Right atrium auricular region (tissue), 2 donors: ENCODE data around the gene MLH1. TPM values are rescaled to one million over a fixed set of nuclear protein-coding genes. Genes with fewer than 3 reads are reported as not detected.

Source experiments
- DNase-seq: peaks from one replicate; pipeline ENCODE4 v3.0.0-alpha.2; 2019; ENCODE audit warnings: low spot score
- H3K27ac ChIP-seq, 2 donors: fragments of 200-600 bp; sonication (generic); 1 replicate in 1 of 2; 2 replicates in 1 of 2; pipeline ENCODE4 v1.5.1; 2016 to 2019
- H3K27me3 ChIP-seq, 2 donors: fragments of 200-600 bp; sonication (generic); one replicate each; pipeline versions ENCODE4 v1.5.1 to v1.6.0; 2017 to 2019
- H3K36me3 ChIP-seq: fragments of 200-600 bp; sonication (generic); one replicate; pipeline ENCODE4 v1.5.1; 2016
- H3K4me1 ChIP-seq, 2 donors: fragments of 200-600 bp; sonication (generic); one replicate each; pipeline versions ENCODE4 v1.5.1 to v1.6.0; 2017 to 2019
- H3K4me3 ChIP-seq, 2 donors: fragments of 200-600 bp; sonication (generic); 1 replicate in 1 of 2; 2 replicates in 1 of 2; pipeline ENCODE4 v1.5.1; 2017 to 2019; ENCODE audit warnings: mild to moderate bottlenecking in 1 of 2, moderate library complexity in 1 of 2
- H3K9me3 ChIP-seq, 2 donors: fragments of 200-600 bp; sonication (generic); one replicate each; pipeline ENCODE4 v1.5.1; 2019
- total RNA-seq, 2 donors: library from RNA; depleted of rRNA; stranded (reverse); fragments of >200 nt; gene quantifications; one replicate each; pipeline ENCODE4 v1.1.0, GENCODE V29; 2016
- TF ChIP-seq, protein P1 (sequence below), 2 donors: fragments of 200-600 bp; sonication (generic); IDR thresholded peaks; one replicate each; pipeline ENCODE4 v1.5.1; 2019; ENCODE audit warnings: antibody characterized with exemption in 2 of 2

The MLH1 gene
- total RNA-seq, 2 donors from 2014 or later, result 36.0 to 37.8 TPM

DNA sequence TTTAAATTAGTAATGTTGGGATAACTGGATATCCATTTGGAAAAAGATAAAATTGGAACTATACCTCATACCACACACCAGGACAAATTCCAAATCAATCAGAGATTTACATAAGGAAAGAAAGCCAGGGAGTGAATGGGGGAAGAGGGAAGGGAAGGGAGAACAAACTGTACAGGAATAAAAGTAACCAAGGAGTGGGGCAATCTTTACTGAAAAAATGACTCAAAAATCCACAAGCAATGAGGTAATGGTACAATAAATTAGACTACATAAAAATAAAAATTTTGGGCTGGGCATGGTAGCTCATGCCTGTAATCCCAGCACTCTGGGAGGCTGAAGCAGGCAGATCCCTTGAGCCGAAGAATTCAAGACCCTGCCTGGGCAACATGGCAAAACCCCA lies 82.6 kb downstream of the MLH1 start:
- no peak overlapping the region for H3K27ac ChIP-seq
- TF ChIP-seq, protein P1, sequence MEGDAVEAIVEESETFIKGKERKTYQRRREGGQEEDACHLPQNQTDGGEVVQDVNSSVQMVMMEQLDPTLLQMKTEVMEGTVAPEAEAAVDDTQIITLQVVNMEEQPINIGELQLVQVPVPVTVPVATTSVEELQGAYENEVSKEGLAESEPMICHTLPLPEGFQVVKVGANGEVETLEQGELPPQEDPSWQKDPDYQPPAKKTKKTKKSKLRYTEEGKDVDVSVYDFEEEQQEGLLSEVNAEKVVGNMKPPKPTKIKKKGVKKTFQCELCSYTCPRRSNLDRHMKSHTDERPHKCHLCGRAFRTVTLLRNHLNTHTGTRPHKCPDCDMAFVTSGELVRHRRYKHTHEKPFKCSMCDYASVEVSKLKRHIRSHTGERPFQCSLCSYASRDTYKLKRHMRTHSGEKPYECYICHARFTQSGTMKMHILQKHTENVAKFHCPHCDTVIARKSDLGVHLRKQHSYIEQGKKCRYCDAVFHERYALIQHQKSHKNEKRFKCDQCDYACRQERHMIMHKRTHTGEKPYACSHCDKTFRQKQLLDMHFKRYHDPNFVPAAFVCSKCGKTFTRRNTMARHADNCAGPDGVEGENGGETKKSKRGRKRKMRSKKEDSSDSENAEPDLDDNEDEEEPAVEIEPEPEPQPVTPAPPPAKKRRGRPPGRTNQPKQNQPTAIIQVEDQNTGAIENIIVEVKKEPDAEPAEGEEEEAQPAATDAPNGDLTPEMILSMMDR (IDR thresholded peaks at IDR 0.05), result no peak
- H3K4me1 ChIP-seq, result peaks cover 0 to 11% of the 10 kb centered on the region in 2 donors
- DNase-seq, result no peak
- no peaks in the 10 kb centered on the region for H3K27me3 ChIP-seq
- H3K4me3 ChIP-seq, result no peak overlapping the region
- H3K9me3 ChIP-seq, result no peaks in the 10 kb centered on the region
- H3K36me3 ChIP-seq, result peaks cover 40% of the 10 kb centered on the region

DNA sequence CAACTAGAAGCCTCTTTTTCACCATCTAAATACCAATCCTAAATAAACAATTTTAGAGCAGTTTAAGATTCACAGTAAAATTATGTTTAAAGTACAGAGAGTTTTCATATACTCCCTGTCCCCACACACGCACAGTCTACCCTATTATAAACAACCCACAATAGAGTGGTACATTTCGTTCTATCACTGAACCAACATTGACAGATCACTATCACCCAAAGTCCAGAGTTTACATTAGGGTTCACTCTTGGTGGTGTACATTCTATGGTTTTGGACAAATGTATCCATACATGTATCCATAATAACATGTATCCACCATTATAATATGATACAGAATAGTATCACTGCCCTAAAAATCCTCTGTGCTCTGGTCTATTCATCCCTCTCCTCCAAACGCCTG lies 89.0 kb downstream of the MLH1 start:
- Histone ChIP-seq H3K27me3 (no peaks in the 10 kb centered on the region), H3K4me3 (no peak overlapping the region), H3K36me3 (peaks cover 22% of the 10 kb centered on the region), H3K9me3 (no peaks in the 10 kb centered on the region), H3K4me1 (no peaks in the 10 kb centered on the region), H3K27ac (no peak overlapping the region)
- DNase-seq, result no peak
- TF ChIP-seq, protein P1 (IDR thresholded peaks at IDR 0.05), result no peak

GRCh38 chr3:37086918-37087317 lies 93.6 kb downstream of the MLH1 start:
- H3K36me3 ChIP-seq, result peaks cover 41% of the 10 kb centered on the region
- TF ChIP-seq, protein P1 (IDR thresholded peaks at IDR 0.05), result no peak
- H3K4me3 ChIP-seq, result no peak overlapping the region
- H3K27me3 ChIP-seq, result no peaks in the 10 kb centered on the region
- no peaks in the 10 kb centered on the region for H3K4me1 ChIP-seq
- DNase-seq, result no peak
- H3K9me3 ChIP-seq, result no peaks in the 10 kb centered on the region
- no peak overlapping the region for H3K27ac ChIP-seq

DNA sequence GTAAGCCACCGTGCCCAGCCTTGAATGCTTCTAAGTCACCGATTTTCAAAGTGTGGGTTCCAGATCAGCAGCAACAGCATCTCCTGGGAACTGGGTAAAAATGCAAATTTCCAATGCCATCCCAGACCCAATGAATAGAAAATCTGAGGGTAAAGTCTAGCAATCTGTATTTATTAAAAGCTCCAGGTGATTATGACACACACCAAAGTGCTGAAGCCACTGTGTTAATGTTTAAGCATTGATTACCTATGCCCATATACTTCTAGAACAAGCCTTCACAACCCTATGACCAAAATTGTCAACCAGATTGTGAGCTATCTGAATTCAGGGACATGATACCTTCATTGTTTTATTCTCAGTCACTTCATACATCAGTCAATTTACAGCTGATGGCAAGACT lies 94.6 kb downstream of the MLH1 start:
- Histone ChIP-seq H3K27me3 (no peaks in the 10 kb centered on the region), H3K27ac (no peak overlapping the region), H3K4me3 (no peak overlapping the region), H3K4me1 (no peaks in the 10 kb centered on the region), H3K9me3 (no peaks in the 10 kb centered on the region), H3K36me3 (peaks cover 33% of the 10 kb centered on the region)
- TF ChIP-seq, protein P1 (IDR thresholded peaks at IDR 0.05), result no peak
- DNase-seq, result no peak

- no peaks in the 10 kb centered on the region for H3K27me3 ChIP-seq
- TF ChIP-seq, protein P1 (IDR thresholded peaks at IDR 0.05), result no peak
- DNase-seq, result no peak
- no peak overlapping the region for H3K27ac ChIP-seq
- H3K36me3 ChIP-seq, result peaks cover 34% of the 10 kb centered on the region
- no peak overlapping the region for H3K4me3 ChIP-seq
- H3K4me1 ChIP-seq, result peaks cover 0 to 16% of the 10 kb centered on the region in 2 donors
- no peaks in the 10 kb centered on the region for H3K9me3 ChIP-seq
Measured at GRCh38 chr3:37092484-37092883, 99.2 kb downstream of the MLH1 start.

DNA sequence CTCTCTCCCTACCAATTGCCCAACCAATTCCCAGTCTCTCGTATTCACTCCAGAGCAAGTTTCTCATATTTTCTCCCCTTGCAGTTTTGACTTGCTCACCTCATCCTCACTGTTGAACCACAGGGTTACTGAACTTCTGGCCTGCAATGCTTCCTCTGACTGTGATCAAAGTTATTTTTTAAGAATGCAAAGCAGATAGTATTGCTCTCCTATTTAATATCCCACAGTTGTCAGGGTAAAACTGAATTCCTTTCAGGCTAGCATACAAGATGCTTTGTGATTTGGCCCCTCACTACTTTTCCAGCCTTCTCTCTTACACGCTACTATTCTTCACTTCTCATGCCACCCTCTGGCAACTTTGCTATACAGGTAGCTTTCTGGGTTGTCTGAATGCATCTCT lies 100.2 kb downstream of the MLH1 start:
- peaks cover 34% of the 10 kb centered on the region for H3K36me3 ChIP-seq
- no peak overlapping the region for H3K4me3 ChIP-seq
- no peaks in the 10 kb centered on the region for H3K9me3 ChIP-seq
- no peak overlapping the region for H3K27ac ChIP-seq
- TF ChIP-seq, protein P1 (IDR thresholded peaks at IDR 0.05), result no peak
- no peaks in the 10 kb centered on the region for H3K27me3 ChIP-seq
- peaks cover 0 to 19% of the 10 kb centered on the region in 2 donors for H3K4me1 ChIP-seq
- no peak for DNase-seq
